HepG2 (cell line): ENCODE data around the gene MYL3. TPM values are rescaled to one million over a fixed set of nuclear protein-coding genes. Genes with fewer than 3 reads are reported as not detected.

Experiments
- ATAC-seq: fragments of 200-7000 bp; cut with Tn5 transposase; 3 replicates; pipeline ENCODE4 v1.9.1; 2020; ENCODE audit warnings: mild to moderate bottlenecking, moderate library complexity
- BruUV-seq: library from RNA; stranded (reverse); fragments of 400-500 nt; replicated peaks from 2 replicates; lab custom pipeline; 2021; lab: Mats Ljungman, UMichigan
- CTCF ChIA-PET: fragments of 300-600 bp; formaldehyde crosslinking; extraction: SDS; loops from one replicate; lab custom pipeline; 2021; ENCODE audit warnings: low total read pairs, inconsistent platforms, low intra/inter-chr PET ratio; lab: Yijun Ruan, JAX
- POLR2A ChIA-PET: fragments of 350-600 bp; sonication (Branson Sonifier 250); formaldehyde crosslinking; loops from one replicate; lab custom pipeline; 2020; ENCODE audit warnings: antibody characterized with exemption, inconsistent platforms; lab: Yijun Ruan, JAX
- DNase-seq: peaks from one replicate; pipeline ENCODE4 v3.0.0-alpha.2; 2015; ENCODE audit warnings: low spot score
- FAIRE-seq: peaks from 3 replicates; lab custom pipeline; 2011; peaks lifted over from hg19 to GRCh38; lab: Jason Lieb, UNC
- H2AFZ ChIP-seq: one replicate; pipeline ENCODE4 v1.6.1; 2011; ENCODE audit warnings: low read length, inconsistent platforms
- H3K27ac ChIP-seq: fragments of 300-600 bp; 3 replicates; pipeline ENCODE4 v1.8.0; 2011; ENCODE audit warnings: mixed run types, mild to moderate bottlenecking, mixed read lengths, low read length, inconsistent platforms; ENCODE audit not compliant: insufficient read depth; ENCODE audit errors: extremely low read length
- H3K27me3 ChIP-seq, 2 experiments: fragments of 200-600 bp in 1 of 2; 2 replicates in 1 of 2; 3 replicates in 1 of 2; pipeline versions ENCODE4 v1.6.0 to v1.8.0; 2011; ENCODE audit warnings: low read length in 2 of 2, mild to moderate bottlenecking in 2 of 2, moderate library complexity in 2 of 2, inconsistent platforms in 1 of 2; ENCODE audit not compliant: insufficient read depth in 2 of 2, control insufficient read depth in 1 of 2
- H3K36me3 ChIP-seq, 2 experiments: fragments of 200-600 bp in 1 of 2; replicated peaks in 1 of 2; 2 replicates in 1 of 2; 3 replicates in 1 of 2; pipeline versions ENCODE4 v1.5.1 to v1.8.0; 2011; ENCODE audit warnings: low read length in 2 of 2, inconsistent platforms in 1 of 2; ENCODE audit not compliant: insufficient read depth in 2 of 2, control insufficient read depth in 1 of 2
- H3K4me1 ChIP-seq: 2 replicates; pipeline ENCODE4 v1.5.1; 2012; ENCODE audit warnings: low read length, inconsistent platforms; ENCODE audit not compliant: insufficient read depth
- H3K4me2 ChIP-seq: 2 replicates; pipeline ENCODE4 v1.6.0; 2011; ENCODE audit warnings: low read depth, low read length, inconsistent platforms
- H3K4me3 ChIP-seq, 3 experiments: fragments of 200-600 bp in 1 of 3; sonication (generic), shearing (Covaris generic) in 1 of 3; replicated peaks in 1 of 3; 2 replicates each; pipeline ENCODE4 v1.5.1; 2011 to 2016; ENCODE audit warnings: low read length in 3 of 3, inconsistent platforms in 2 of 3, low read depth in 2 of 3, mild to moderate bottlenecking in 2 of 3, control low read depth in 1 of 3, mixed read lengths in 1 of 3; ENCODE audit not compliant: insufficient read depth in 1 of 3
- H3K79me2 ChIP-seq: one replicate; pipeline ENCODE4 v1.6.1; 2011; ENCODE audit warnings: low read length, inconsistent platforms; ENCODE audit not compliant: insufficient read depth
- H3K9ac ChIP-seq: 2 replicates; pipeline ENCODE4 v1.6.0; 2011; ENCODE audit warnings: mild to moderate bottlenecking, low read depth, low read length, inconsistent platforms; ENCODE audit not compliant: insufficient read depth
- H3K9me3 ChIP-seq: 2 replicates; pipeline ENCODE4 v1.5.1; 2012; ENCODE audit warnings: mild to moderate bottlenecking, low read length
- H4K20me1 ChIP-seq: 2 replicates; pipeline ENCODE4 v1.6.0; 2011; ENCODE audit warnings: inconsistent platforms, mild to moderate bottlenecking, low read length, moderate library complexity; ENCODE audit not compliant: insufficient read depth
- HCFC1 ChIP-seq: fragments of 150-350 bp; IDR thresholded peaks from 2 replicates; pipeline ENCODE4 v1.6.1; 2014; ENCODE audit warnings: low read depth, low read length
- HMG20A ChIP-seq: IDR thresholded peaks from 2 replicates; pipeline ENCODE4 v1.6.1; 2016; ENCODE audit warnings: borderline replicate concordance
- RARG ChIP-seq: sonication (generic); formaldehyde crosslinking; IDR thresholded peaks from 2 replicates; pipeline ENCODE4 v1.4.0; 2020; ENCODE audit warnings: low read depth, mild to moderate bottlenecking, missing genetic modification reagents
- SMAD1 ChIP-seq: sonication (generic); formaldehyde crosslinking; IDR thresholded peaks from 2 replicates; pipeline ENCODE4 v1.4.0; 2020; ENCODE audit warnings: missing genetic modification reagents, low read depth, mild to moderate bottlenecking, borderline replicate concordance
- ZBTB42 ChIP-seq: sonication (generic); formaldehyde crosslinking; IDR thresholded peaks from 2 replicates; pipeline ENCODE4 v1.5.0; 2020; ENCODE audit warnings: mild to moderate bottlenecking, missing genetic modification reagents
- ZNF205 ChIP-seq: IDR thresholded peaks from 2 replicates; pipeline ENCODE4 v1.6.1; 2018; ENCODE audit warnings: missing biosample characterization, missing genetic modification reagents
- ZNF282 ChIP-seq: fragments of 450-650 bp; IDR thresholded peaks from 2 replicates; pipeline ENCODE4 v1.6.1; 2018; ENCODE audit not compliant: partially characterized antibody
- ZNF512B ChIP-seq: sonication (generic); formaldehyde crosslinking; IDR thresholded peaks from 2 replicates; pipeline ENCODE4 v1.5.1; 2020; ENCODE audit warnings: missing genetic modification reagents, mild to moderate bottlenecking, borderline replicate concordance
- ZNF768 ChIP-seq: sonication (generic); formaldehyde crosslinking; IDR thresholded peaks from 2 replicates; pipeline ENCODE4 v1.4.0; 2020; ENCODE audit warnings: missing genetic modification reagents
- WGBS: methylation state at CpG from one replicate; pipeline ENCODE4 v1.1.6; 2017; ENCODE audit warnings: low lambda C conversion rate; 5-methylcytosine and 5-hydroxymethylcytosine counted together
- in situ Hi-C: cut with HindIII; loops from 2 replicates; pipeline ENCODE4 v1.10.0; 2017; ENCODE audit warnings: low pct_unique_long_range_greater_than_20kb; ENCODE audit not compliant: extremely low pct_ligation_motif_present
- intact Hi-C: fragments of 100-400 bp; cut with micrococcal nuclease; formaldehyde crosslinking; loops from one replicate; pipeline ENCODE4 v1.10.0; 2022; ENCODE audit not compliant: unreplicated experiment
- polyA plus RNA-seq, 8 experiments: library from polyadenylated mRNA; depleted of rRNA in 3 of 8; stranded (reverse) in 7 of 8; unstranded in 1 of 8; fragments of >200 nt; fragmentation: Illumina TruSeq in 4 of 8; extraction: Trizol in 4 of 8; gene quantifications; 2 replicates each; pipeline versions ENCODE4 v1.2.1 to v1.2.3, GENCODE V29; 2011 to 2016; ENCODE audit warnings: low read depth in 4 of 8, missing spikeins in 1 of 8, mixed read lengths in 1 of 8; ENCODE audit not compliant: insufficient read depth in 1 of 8
- total RNA-seq, 5 experiments: library from RNA; depleted of rRNA; stranded (reverse); fragments of >200 nt; fragmentation: Illumina TruSeq; extraction: Trizol; gene quantifications; 2 replicates each; pipeline ENCODE4 v1.2.3, GENCODE V29; 2016; ENCODE audit warnings: low read depth in 1 of 5
- TF ChIP-seq, protein P1 (sequence below): sonication (generic); formaldehyde crosslinking; IDR thresholded peaks from 2 replicates; pipeline ENCODE4 v1.4.0; 2020; ENCODE audit warnings: missing genetic modification reagents, borderline replicate concordance
- TF ChIP-seq, protein P2 (sequence below): sonication (generic); formaldehyde crosslinking; IDR thresholded peaks from 2 replicates; pipeline ENCODE4 v1.4.0; 2020; ENCODE audit warnings: missing genetic modification reagents, borderline replicate concordance
- TF ChIP-seq, protein P3 (sequence below): sonication (generic); formaldehyde crosslinking; IDR thresholded peaks from 2 replicates; pipeline ENCODE4 v1.8.0; 2022; ENCODE audit warnings: low read depth, missing genetic modification reagents

MYL3 gene
- total and polyA plus RNA-seq, 2 of the 13 experiments (the other 11 are each of a cell fraction or from before 2014, with no cell fraction given): not detected

GRCh38 chr3:46871222-46871621 is 8.0 kb upstream of the MYL3 start (continued):
- TF ChIP-seq, protein P1, sequence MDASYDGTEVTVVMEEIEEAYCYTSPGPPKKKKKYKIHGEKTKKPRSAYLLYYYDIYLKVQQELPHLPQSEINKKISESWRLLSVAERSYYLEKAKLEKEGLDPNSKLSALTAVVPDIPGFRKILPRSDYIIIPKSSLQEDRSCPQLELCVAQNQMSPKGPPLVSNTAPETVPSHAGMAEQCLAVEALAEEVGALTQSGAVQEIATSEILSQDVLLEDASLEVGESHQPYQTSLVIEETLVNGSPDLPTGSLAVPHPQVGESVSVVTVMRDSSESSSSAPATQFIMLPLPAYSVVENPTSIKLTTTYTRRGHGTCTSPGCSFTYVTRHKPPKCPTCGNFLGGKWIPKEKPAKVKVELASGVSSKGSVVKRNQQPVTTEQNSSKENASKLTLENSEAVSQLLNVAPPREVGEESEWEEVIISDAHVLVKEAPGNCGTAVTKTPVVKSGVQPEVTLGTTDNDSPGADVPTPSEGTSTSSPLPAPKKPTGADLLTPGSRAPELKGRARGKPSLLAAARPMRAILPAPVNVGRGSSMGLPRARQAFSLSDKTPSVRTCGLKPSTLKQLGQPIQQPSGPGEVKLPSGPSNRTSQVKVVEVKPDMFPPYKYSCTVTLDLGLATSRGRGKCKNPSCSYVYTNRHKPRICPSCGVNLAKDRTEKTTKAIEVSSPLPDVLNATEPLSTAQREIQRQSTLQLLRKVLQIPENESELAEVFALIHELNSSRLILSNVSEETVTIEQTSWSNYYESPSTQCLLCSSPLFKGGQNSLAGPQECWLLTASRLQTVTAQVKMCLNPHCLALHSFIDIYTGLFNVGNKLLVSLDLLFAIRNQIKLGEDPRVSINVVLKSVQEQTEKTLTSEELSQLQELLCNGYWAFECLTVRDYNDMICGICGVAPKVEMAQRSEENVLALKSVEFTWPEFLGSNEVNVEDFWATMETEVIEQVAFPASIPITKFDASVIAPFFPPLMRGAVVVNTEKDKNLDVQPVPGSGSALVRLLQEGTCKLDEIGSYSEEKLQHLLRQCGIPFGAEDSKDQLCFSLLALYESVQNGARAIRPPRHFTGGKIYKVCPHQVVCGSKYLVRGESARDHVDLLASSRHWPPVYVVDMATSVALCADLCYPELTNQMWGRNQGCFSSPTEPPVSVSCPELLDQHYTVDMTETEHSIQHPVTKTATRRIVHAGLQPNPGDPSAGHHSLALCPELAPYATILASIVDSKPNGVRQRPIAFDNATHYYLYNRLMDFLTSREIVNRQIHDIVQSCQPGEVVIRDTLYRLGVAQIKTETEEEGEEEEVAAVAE (CRISPR knock-in tag): no peak
- no peak for TF ChIP-seq HMG20A (CRISPR knock-in tag)
- TF ChIP-seq ZNF205 (CRISPR knock-in tag): no peak
- no peak for TF ChIP-seq ZNF768
- TF ChIP-seq RARG: no peak

DNA sequence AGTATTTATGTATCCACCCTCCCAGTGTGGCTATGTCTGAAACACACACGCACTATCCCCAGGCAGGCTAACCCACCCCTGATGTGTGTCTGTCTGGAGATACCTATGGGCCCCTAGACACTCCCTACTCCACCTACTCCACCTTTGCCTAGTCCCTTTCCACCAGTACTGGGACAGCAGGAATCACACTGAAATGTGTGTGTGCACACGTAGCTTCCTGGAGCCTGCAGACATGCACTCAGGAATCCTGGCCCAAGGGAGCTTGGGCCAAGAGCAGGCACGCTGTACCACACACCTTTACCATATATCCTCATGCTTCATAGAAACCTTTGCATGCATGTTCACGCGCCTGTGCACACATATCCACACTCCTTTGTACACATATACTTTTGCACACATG is 7.4 kb upstream of the MYL3 start:
- ATAC-seq (no peak), FAIRE-seq (no peak)
- CTCF ChIA-PET: no interaction called here
- no peak for TF ChIP-seq ZNF282
- TF ChIP-seq, protein P2, sequence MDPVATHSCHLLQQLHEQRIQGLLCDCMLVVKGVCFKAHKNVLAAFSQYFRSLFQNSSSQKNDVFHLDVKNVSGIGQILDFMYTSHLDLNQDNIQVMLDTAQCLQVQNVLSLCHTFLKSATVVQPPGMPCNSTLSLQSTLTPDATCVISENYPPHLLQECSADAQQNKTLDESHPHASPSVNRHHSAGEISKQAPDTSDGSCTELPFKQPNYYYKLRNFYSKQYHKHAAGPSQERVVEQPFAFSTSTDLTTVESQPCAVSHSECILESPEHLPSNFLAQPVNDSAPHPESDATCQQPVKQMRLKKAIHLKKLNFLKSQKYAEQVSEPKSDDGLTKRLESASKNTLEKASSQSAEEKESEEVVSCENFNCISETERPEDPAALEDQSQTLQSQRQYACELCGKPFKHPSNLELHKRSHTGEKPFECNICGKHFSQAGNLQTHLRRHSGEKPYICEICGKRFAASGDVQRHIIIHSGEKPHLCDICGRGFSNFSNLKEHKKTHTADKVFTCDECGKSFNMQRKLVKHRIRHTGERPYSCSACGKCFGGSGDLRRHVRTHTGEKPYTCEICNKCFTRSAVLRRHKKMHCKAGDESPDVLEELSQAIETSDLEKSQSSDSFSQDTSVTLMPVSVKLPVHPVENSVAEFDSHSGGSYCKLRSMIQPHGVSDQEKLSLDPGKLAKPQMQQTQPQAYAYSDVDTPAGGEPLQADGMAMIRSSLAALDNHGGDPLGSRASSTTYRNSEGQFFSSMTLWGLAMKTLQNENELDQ: no peak
- TF ChIP-seq, protein P3, sequence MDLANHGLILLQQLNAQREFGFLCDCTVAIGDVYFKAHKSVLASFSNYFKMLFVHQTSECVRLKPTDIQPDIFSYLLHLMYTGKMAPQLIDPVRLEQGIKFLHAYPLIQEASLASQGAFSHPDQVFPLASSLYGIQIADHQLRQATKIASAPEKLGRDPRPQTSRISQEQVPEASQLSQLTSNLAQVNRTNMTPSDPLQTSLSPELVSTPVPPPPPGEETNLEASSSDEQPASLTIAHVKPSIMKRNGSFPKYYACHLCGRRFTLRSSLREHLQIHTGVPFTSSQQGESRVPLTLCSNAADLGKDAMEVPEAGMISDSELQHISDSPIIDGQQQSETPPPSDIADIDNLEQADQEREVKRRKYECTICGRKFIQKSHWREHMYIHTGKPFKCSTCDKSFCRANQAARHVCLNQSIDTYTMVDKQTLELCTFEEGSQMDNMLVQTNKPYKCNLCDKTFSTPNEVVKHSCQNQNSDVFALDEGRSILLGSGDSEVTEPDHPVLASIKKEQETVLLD (CRISPR knock-in tag): no peak
- TF ChIP-seq HCFC1: no peak
- TF ChIP-seq ZBTB42 (CRISPR knock-in tag): no peak
- no peak for TF ChIP-seq SMAD1 (CRISPR knock-in tag)
- no peak for TF ChIP-seq ZNF512B (CRISPR knock-in tag)

More for the DNA sequence above, 7.4 kb upstream of the MYL3 start:
- no TSS peak for BruUV-seq
- no peak overlapping the region for H3K9ac ChIP-seq
- H3K27ac ChIP-seq: no peak overlapping the region
- peaks cover 32% of the 10 kb centered on the region for H3K4me1 ChIP-seq
- H3K36me3 ChIP-seq: no peaks in the 10 kb centered on the region
- intact Hi-C loops (no loop called here), in situ Hi-C loops (no loop called here)
- H3K79me2 ChIP-seq: no peaks in the 10 kb centered on the region
- H4K20me1 ChIP-seq: no peaks in the 10 kb centered on the region
- H2AFZ ChIP-seq: no peak overlapping the region
- no peak overlapping the region for H3K4me2 ChIP-seq
- peaks cover 8 to 44% of the 10 kb centered on the region in 2 experiments; a peak in 4 of 5 replicates for H3K27me3 ChIP-seq
- POLR2A ChIA-PET: no interaction called here
- DNase-seq: no peak
- 44% methylated on average over 5 of the region's 5 CpGs for WGBS
- no peak overlapping the region for H3K4me3 ChIP-seq
- no peaks in the 10 kb centered on the region for H3K9me3 ChIP-seq
